Kidney (tissue), 14 donors: ENCODE results near the gene CLEC4F. TPM values are rescaled to one million over a fixed set of nuclear protein-coding genes. Genes with fewer than 3 reads are reported as not detected.
"Not testable (repeated sequence)": the region's sequence is repeated elsewhere in the genome, so short reads cannot be mapped to it uniquely, and the experiment has no call there.

Experiments used
- DNase-seq, 5 donors: peaks; one replicate each; pipeline ENCODE4 v3.0.0-alpha.2; 2013 to 2020
- FAIRE-seq: peaks from 2 replicates; lab custom pipeline; 2012; peaks lifted over from hg19 to GRCh38; lab: Jason Lieb, UNC
- H3K27ac ChIP-seq, 2 donors: one replicate each; pipeline ENCODE4 v1.7.0; 2013; ENCODE audit warnings: low read depth in 2 of 2, low read length in 2 of 2, inconsistent platforms in 1 of 2
- H3K27me3 ChIP-seq: one replicate; pipeline ENCODE4 v1.7.1; 2013; ENCODE audit warnings: low read length, inconsistent platforms; ENCODE audit not compliant: control insufficient read depth, insufficient read depth
- H3K36me3 ChIP-seq, 3 donors: one replicate each; pipeline versions ENCODE4 v1.7.0 to v1.7.1; 2013; ENCODE audit warnings: low read length in 3 of 3, control low read depth in 1 of 3, inconsistent platforms in 1 of 3; ENCODE audit not compliant: insufficient read depth in 3 of 3, control insufficient read depth in 2 of 3
- H3K4me1 ChIP-seq, 3 donors: one replicate each; pipeline versions ENCODE4 v1.7.0 to v1.7.1; 2013; ENCODE audit warnings: low read length in 3 of 3, inconsistent platforms in 1 of 3, low read depth in 1 of 3; ENCODE audit not compliant: control insufficient read depth in 2 of 3, insufficient read depth in 2 of 3
- H3K4me3 ChIP-seq, 3 donors: one replicate each; pipeline versions ENCODE4 v1.7.0 to v1.8.1; 2013; ENCODE audit warnings: low read length in 3 of 3, control low read depth in 1 of 3, inconsistent platforms in 1 of 3
- H3K9ac ChIP-seq, 3 donors: one replicate each; pipeline versions ENCODE4 v1.7.0 to v1.7.1; 2013; ENCODE audit warnings: low read length in 3 of 3, control low read depth in 1 of 3, inconsistent platforms in 1 of 3
- H3K9me3 ChIP-seq, 3 donors: one replicate each; pipeline versions ENCODE4 v1.7.0 to v1.7.1; 2013; ENCODE audit warnings: low read length in 3 of 3, control low read depth in 1 of 3, inconsistent platforms in 1 of 3; ENCODE audit not compliant: control insufficient read depth in 2 of 3, insufficient read depth in 1 of 3
- CTCF ChIP-seq: IDR thresholded peaks from 3 replicates; pipeline ENCODE4 v1.5.1; 2012; ENCODE audit warnings: mild to moderate bottlenecking, moderate library complexity, borderline replicate concordance; ENCODE audit not compliant: insufficient read depth; ENCODE audit errors: extremely low read depth
- intact Hi-C: fragments of 100-400 bp; cut with DNase I; formaldehyde crosslinking; loops from one replicate; pipeline ENCODE4 v1.11.1; 2022
- polyA plus RNA-seq: library from polyadenylated mRNA; stranded (reverse); fragments of 350-450 nt; fragmentation: Illumina TruSeq; extraction: RNeasy Lipid Tissue Mini Kit (QIAGEN cat#74804); gene quantifications from one replicate; pipeline ENCODE4 v1.2.3, GENCODE V29; 2014; ENCODE audit warnings: low read depth, low replicate concordance; ENCODE audit not compliant: insufficient read depth
- total RNA-seq: library from RNA; stranded (reverse); fragmentation: NEBNext Ultra II Directional; extraction: Animal tissue kit (Norgen Biotek cat#: 25700); gene quantifications from one replicate; pipeline ENCODE4 v1.2.1, GENCODE V29; 2021
- donor health status: control.
- donor health status: control.
- donor health status: control.
- donor health status: control.
- donor health status: control.
- donor health status: DM: yes; HTN: yes; CAD: no.
- donor health status: Normal renal cell carcinoma (clear cell type).

The CLEC4F gene
- total and polyA plus RNA-seq, 2 donors from 2014 or later = 0.72 TPM; not detected in 1

GRCh38 chr2:70801607-70802263, 18.7 kb downstream of the CLEC4F start:
- intact Hi-C loops = no loop called here

GRCh38 chr2:70799706-70800105, 20.7 kb downstream of the CLEC4F start:
- TF ChIP-seq CTCF = no peak
- intact Hi-C loops = no loop called here
- Histone ChIP-seq H3K9me3 (peaks cover 0 to 2% (median 0%) of the 10 kb centered on the region in 3 donors), H3K36me3 (no peaks in the 10 kb centered on the region), H3K4me1 (no peaks in the 10 kb centered on the region), H3K4me3 (no peak overlapping the region), H3K27ac (no peak overlapping the region), H3K9ac (no peak overlapping the region), H3K27me3 (no peaks in the 10 kb centered on the region)
- no peak for DNase-seq
- FAIRE-seq = no peak

More at GRCh38 chr2:70801607-70802263, 18.7 kb downstream of the CLEC4F start:
- no peak for FAIRE-seq
- H3K9ac ChIP-seq = no peak overlapping the region
- H3K36me3 ChIP-seq = no peaks in the 10 kb centered on the region
- no peak for TF ChIP-seq CTCF
- no peak overlapping the region for H3K4me3 ChIP-seq
- H3K4me1 ChIP-seq = no peaks in the 10 kb centered on the region
- DNase-seq = no peak
- H3K27me3 ChIP-seq = no peaks in the 10 kb centered on the region
- H3K9me3 ChIP-seq = peaks cover 0 to 2% (median 0%) of the 10 kb centered on the region in 3 donors
- H3K27ac ChIP-seq = no peak overlapping the region

- not testable (repeated sequence) for H3K27ac ChIP-seq
These were observed 22.4 kb downstream of the CLEC4F start for GRCh38 chr2:70797996-70798395.

GRCh38 chr2:70797506-70797905, 22.9 kb downstream of the CLEC4F start:
- H3K4me3 ChIP-seq = no peak overlapping the region
- DNase-seq (no peak), FAIRE-seq (no peak)
- no peak for TF ChIP-seq CTCF
- no peak overlapping the region for H3K9ac ChIP-seq
- intact Hi-C loops = no loop called here
- no peaks in the 10 kb centered on the region for H3K4me1 ChIP-seq
- no peak overlapping the region for H3K27ac ChIP-seq
- no peaks in the 10 kb centered on the region for H3K27me3 ChIP-seq
- no peaks in the 10 kb centered on the region for H3K36me3 ChIP-seq
- peaks cover 0 to 2% (median 0%) of the 10 kb centered on the region in 3 donors for H3K9me3 ChIP-seq

More at GRCh38 chr2:70797996-70798395, 22.4 kb downstream of the CLEC4F start:
- H3K36me3 ChIP-seq, H3K9me3 ChIP-seq, DNase-seq, FAIRE-seq, H3K27me3 ChIP-seq, intact Hi-C loops, H3K9ac ChIP-seq, H3K4me3 ChIP-seq, H3K4me1 ChIP-seq: not testable (repeated sequence)
